ENCODE results near the gene LRIT2. TPM values are rescaled to one million over a fixed set of nuclear protein-coding genes. Genes with fewer than 3 reads are reported as not detected.

Gene LRIT2
- total RNA-seq, 2 donors from 2014 or later = not detected

- DNase-seq (ENCODE audit: low spot score) = no peak
- TF ChIP-seq, protein P1, sequence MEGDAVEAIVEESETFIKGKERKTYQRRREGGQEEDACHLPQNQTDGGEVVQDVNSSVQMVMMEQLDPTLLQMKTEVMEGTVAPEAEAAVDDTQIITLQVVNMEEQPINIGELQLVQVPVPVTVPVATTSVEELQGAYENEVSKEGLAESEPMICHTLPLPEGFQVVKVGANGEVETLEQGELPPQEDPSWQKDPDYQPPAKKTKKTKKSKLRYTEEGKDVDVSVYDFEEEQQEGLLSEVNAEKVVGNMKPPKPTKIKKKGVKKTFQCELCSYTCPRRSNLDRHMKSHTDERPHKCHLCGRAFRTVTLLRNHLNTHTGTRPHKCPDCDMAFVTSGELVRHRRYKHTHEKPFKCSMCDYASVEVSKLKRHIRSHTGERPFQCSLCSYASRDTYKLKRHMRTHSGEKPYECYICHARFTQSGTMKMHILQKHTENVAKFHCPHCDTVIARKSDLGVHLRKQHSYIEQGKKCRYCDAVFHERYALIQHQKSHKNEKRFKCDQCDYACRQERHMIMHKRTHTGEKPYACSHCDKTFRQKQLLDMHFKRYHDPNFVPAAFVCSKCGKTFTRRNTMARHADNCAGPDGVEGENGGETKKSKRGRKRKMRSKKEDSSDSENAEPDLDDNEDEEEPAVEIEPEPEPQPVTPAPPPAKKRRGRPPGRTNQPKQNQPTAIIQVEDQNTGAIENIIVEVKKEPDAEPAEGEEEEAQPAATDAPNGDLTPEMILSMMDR (IDR thresholded peaks at IDR 0.05) = no peak
- H3K27me3 ChIP-seq (replicated peaks; ENCODE audit: insufficient read depth) = no peaks in the 10 kb centered on the region
These were observed 19.4 kb downstream of the LRIT2 start for GRCh38 chr10:84205853-84206525.

DNA sequence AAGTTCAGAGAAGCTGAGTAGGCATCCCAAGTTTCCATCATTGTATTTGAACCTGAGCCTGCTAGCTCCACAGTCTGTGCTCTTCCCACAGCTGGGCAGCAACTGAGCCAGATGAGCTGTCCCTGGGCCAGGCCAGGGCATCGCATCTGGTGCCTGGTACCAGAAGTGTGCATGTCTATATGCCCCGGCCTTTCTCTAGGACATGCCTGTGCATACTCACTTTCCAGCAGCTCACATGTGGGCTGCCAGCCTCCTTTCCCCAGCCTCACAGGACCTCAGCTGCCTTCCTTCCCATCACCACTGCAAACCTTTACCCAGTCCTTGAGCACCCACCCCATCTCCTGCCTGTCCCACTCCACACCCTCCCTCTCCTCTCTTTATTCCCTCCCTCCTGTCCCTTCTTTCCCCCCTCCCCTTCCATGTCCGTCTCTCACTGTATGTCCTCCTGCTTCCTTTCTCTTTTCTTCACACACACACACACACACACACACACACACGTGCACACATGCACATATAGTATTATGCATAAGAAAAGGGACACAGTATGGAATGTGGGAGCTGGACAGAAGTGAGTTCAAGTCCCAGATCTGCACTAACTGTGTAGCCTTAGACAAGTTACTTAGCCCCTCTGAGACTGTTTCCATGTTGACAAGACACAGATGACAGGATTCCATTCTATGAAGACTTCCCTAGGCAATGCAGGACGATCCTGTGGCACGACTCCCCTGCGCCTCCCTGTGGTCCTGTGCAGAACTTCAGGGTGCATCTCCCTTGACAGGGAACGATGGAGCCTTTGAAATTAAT lies 20.1 kb downstream of the LRIT2 start:
- no peak overlapping the region for H3K4me3 ChIP-seq
- no peaks in the 10 kb centered on the region for H3K27me3 ChIP-seq (replicated peaks; ENCODE audit: insufficient read depth)
- no peaks in the 10 kb centered on the region for H3K4me1 ChIP-seq (ENCODE audit: control insufficient read depth in 1 of 2, low read depth in 2 of 2)
- no peak for DNase-seq (ENCODE audit: low spot score)
- no peaks in the 10 kb centered on the region for H3K36me3 ChIP-seq
- no peak for ATAC-seq (ENCODE audit: insufficient number of reproducible peaks, low FRiP score, low read depth)
- TF ChIP-seq, protein P1 (IDR thresholded peaks at IDR 0.05) = no peak
- H3K27ac ChIP-seq = no peak overlapping the region
- no peaks in the 10 kb centered on the region for H3K9me3 ChIP-seq

More at GRCh38 chr10:84205853-84206525, 19.4 kb downstream of the LRIT2 start:
- ATAC-seq (ENCODE audit: insufficient number of reproducible peaks, low FRiP score, low read depth) = no peak
- H3K36me3 ChIP-seq = no peaks in the 10 kb centered on the region
- H3K4me1 ChIP-seq (ENCODE audit: control insufficient read depth in 1 of 2, low read depth in 2 of 2) = no peaks in the 10 kb centered on the region
- H3K27ac ChIP-seq = no peak overlapping the region
- H3K4me3 ChIP-seq = no peak overlapping the region
- no peaks in the 10 kb centered on the region for H3K9me3 ChIP-seq

- Histone ChIP-seq H3K27me3 (replicated peaks; ENCODE audit: insufficient read depth) (no peaks in the 10 kb centered on the region), H3K36me3 (no peaks in the 10 kb centered on the region), H3K4me1 (ENCODE audit: control insufficient read depth in 1 of 2, low read depth in 2 of 2) (no peaks in the 10 kb centered on the region), H3K9me3 (no peaks in the 10 kb centered on the region), H3K27ac (no peak overlapping the region), H3K4me3 (no peak overlapping the region)
- ATAC-seq (ENCODE audit: insufficient number of reproducible peaks, low FRiP score, low read depth) (no peak), DNase-seq (ENCODE audit: low spot score) (no peak)
- TF ChIP-seq, protein P1 (IDR thresholded peaks at IDR 0.05) = no peak
These were observed 20.7 kb downstream of the LRIT2 start for GRCh38 chr10:84204610-84205009.

DNA sequence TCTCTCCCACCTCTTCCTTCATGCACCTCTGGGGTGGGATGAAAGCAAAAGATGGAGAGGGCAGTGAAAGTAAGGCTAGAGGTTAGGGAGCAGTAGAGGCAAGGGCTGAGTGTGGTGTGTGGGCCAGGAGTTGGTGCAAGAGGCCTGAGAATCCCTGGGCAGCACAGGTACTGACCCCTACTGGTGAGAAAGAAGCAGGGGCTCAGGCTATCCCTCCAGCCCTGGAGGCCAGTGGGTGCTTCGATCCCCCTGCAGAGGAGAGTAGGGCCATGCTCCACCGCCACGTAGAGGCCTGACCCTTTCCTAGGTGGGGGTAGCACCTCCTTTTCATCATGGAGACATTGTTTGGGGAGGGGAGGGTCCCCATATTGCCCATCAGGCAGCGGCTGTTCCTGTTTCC lies 21.2 kb downstream of the LRIT2 start:
- DNase-seq (ENCODE audit: low spot score) (no peak), ATAC-seq (ENCODE audit: insufficient number of reproducible peaks, low FRiP score, low read depth) (no peak)
- Histone ChIP-seq H3K4me1 (ENCODE audit: control insufficient read depth in 1 of 2, low read depth in 2 of 2) (no peaks in the 10 kb centered on the region), H3K4me3 (no peak overlapping the region), H3K27me3 (replicated peaks; ENCODE audit: insufficient read depth) (no peaks in the 10 kb centered on the region), H3K36me3 (no peaks in the 10 kb centered on the region), H3K9me3 (no peaks in the 10 kb centered on the region), H3K27ac (no peak overlapping the region)
- TF ChIP-seq, protein P1 (IDR thresholded peaks at IDR 0.05) = no peak

GRCh38 chr10:84202349-84202748 lies 23.0 kb downstream of the LRIT2 start:
- DNase-seq (ENCODE audit: low spot score) = no peak
- Histone ChIP-seq H3K9me3 (no peaks in the 10 kb centered on the region), H3K27me3 (replicated peaks; ENCODE audit: insufficient read depth) (no peaks in the 10 kb centered on the region), H3K4me1 (ENCODE audit: control insufficient read depth in 1 of 2, low read depth in 2 of 2) (no peaks in the 10 kb centered on the region), H3K27ac (no peak overlapping the region), H3K36me3 (no peaks in the 10 kb centered on the region), H3K4me3 (no peak overlapping the region)
- TF ChIP-seq, protein P1 (IDR thresholded peaks at IDR 0.05) = no peak
- ATAC-seq (ENCODE audit: insufficient number of reproducible peaks, low FRiP score, low read depth) = no peak

All from thoracic aorta (tissue), 2 donors.